Skeletal muscle tissue (tissue), 4 donors: Measurements from ENCODE around the gene CAMKMT. TPM values are rescaled to one million over a fixed set of nuclear protein-coding genes. Genes with fewer than 3 reads are reported as not detected.

Experiments used
- H3K27ac ChIP-seq: one replicate; pipeline ENCODE4 v1.7.0; 2013; ENCODE audit warnings: mild to moderate bottlenecking, low read depth, low read length, inconsistent platforms
- H3K27me3 ChIP-seq, 3 donors: one replicate each; pipeline ENCODE4 v1.7.0; 2013; ENCODE audit warnings: low read length in 3 of 3; ENCODE audit not compliant: control insufficient read depth in 3 of 3, insufficient read depth in 3 of 3
- H3K36me3 ChIP-seq, 3 donors: one replicate each; pipeline ENCODE4 v1.7.0; 2013; ENCODE audit warnings: low read length in 3 of 3; ENCODE audit not compliant: control insufficient read depth in 3 of 3, insufficient read depth in 3 of 3
- H3K4me1 ChIP-seq, 3 donors: one replicate each; pipeline ENCODE4 v1.7.0; 2013; ENCODE audit warnings: low read length in 3 of 3, mild to moderate bottlenecking in 3 of 3; ENCODE audit not compliant: control insufficient read depth in 3 of 3, insufficient read depth in 3 of 3
- H3K4me3 ChIP-seq, 3 donors: one replicate each; pipeline ENCODE4 v1.7.0; 2013; ENCODE audit warnings: low read length in 3 of 3
- H3K9ac ChIP-seq, 3 donors: one replicate each; pipeline ENCODE4 v1.7.0; 2013; ENCODE audit warnings: low read length in 3 of 3, mild to moderate bottlenecking in 3 of 3, moderate library complexity in 2 of 3, low read depth in 1 of 3
- H3K9me3 ChIP-seq, 3 donors: one replicate each; pipeline ENCODE4 v1.7.0; 2013; ENCODE audit warnings: low read length in 3 of 3; ENCODE audit not compliant: control insufficient read depth in 3 of 3
- total RNA-seq: library from RNA; depleted of rRNA; stranded (reverse); fragments of >200 nt; gene quantifications from one replicate; pipeline ENCODE4 v1.2.3, GENCODE V29; 2014
- donor health status: Osteomylitis.

Gene CAMKMT
- total RNA-seq, 1 donor from 2014 or later: 5.2 TPM

DNA sequence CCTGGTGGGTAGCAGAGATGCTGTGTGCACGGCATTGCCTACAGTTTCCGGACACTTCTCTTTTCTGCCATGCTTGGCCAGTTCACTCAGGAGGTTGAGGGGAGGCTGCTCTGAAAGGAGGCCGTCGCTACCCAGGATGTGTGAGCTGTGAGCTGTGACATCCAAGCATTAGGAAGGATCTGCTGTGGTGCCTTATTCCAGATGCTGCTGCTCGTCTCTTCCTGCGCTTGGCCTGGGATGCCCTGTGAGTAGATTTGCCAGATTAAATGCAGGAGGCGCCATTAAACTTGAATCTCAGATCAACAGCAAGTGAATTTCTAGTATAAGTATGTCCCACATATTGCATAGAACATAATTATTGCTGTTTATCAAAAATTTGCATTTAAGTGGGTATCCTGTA is 455.5 kb downstream of the CAMKMT start:
- H3K9ac ChIP-seq: no peak overlapping the region
- no peaks in the 10 kb centered on the region for H3K4me1 ChIP-seq
- H3K27ac ChIP-seq: no peak overlapping the region
- H3K4me3 ChIP-seq: no peak overlapping the region
- peaks cover 7 to 23% (median 8%) of the 10 kb centered on the region in 3 donors for H3K27me3 ChIP-seq
- H3K36me3 ChIP-seq: no peaks in the 10 kb centered on the region
- no peaks in the 10 kb centered on the region for H3K9me3 ChIP-seq

DNA sequence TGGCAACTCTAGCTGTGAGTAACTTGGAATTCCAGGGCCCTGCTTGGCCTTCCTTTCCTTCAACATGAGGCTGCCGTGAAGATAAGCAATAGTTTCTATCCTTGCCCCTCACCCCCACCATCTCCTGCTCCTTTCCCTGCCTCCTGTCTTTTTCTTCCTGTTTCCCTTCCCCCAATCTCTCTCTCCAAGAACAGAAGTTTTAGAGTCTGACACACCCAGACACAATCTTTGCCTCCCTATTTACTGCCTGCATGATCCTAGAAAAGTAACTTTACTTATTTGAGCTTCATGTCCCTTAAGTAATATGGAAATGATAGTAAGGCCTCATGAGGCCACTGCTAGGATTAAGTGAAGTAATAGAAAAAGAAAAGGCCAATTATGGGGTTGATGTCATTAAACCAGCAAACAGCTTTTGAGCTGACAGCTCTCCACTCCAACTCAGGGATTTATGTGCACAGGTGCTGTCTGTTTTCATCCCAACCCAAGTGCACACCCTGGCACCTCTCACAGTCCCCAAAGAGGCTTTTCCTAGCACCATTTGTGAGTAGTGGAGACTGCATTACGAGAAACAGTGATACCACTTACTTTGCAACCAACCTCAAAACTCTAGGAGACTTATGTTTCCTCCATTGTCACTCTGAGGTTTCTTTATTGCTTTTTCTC is 456.1 kb downstream of the CAMKMT start:
- Histone ChIP-seq H3K9me3 (no peaks in the 10 kb centered on the region), H3K27me3 (peaks cover 5 to 18% (median 7%) of the 10 kb centered on the region in 3 donors)

DNA sequence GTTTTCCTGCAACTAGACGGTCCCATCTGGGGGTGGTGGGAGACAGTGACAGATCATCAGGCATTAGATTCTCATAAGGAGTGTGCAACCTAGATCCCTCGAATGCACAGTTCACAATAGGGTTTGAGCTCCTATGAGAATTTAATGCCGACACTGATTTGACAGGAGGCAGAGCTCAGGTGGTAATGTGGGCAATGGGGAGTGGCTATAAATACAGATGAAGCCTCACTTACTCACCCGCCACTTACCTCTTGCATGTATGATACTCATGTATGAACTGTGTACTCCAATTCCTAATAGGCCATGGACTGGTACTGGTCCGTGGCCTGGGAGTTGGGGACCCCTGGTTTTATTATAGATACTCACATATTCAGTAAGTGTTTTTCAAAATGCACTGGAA is 457.3 kb downstream of the CAMKMT start:
- Histone ChIP-seq H3K36me3 (no peaks in the 10 kb centered on the region), H3K9ac (no peak overlapping the region), H3K27me3 (peaks cover 0 to 10% (median under 1%) of the 10 kb centered on the region in 3 donors), H3K27ac (no peak overlapping the region), H3K4me3 (no peak overlapping the region), H3K4me1 (no peaks in the 10 kb centered on the region), H3K9me3 (no peaks in the 10 kb centered on the region)

More for the DNA sequence above, 456.1 kb downstream of the CAMKMT start:
- H3K27ac ChIP-seq: no peak overlapping the region
- H3K4me1 ChIP-seq: no peaks in the 10 kb centered on the region
- no peak overlapping the region for H3K4me3 ChIP-seq
- no peaks in the 10 kb centered on the region for H3K36me3 ChIP-seq
- no peak overlapping the region for H3K9ac ChIP-seq

DNA sequence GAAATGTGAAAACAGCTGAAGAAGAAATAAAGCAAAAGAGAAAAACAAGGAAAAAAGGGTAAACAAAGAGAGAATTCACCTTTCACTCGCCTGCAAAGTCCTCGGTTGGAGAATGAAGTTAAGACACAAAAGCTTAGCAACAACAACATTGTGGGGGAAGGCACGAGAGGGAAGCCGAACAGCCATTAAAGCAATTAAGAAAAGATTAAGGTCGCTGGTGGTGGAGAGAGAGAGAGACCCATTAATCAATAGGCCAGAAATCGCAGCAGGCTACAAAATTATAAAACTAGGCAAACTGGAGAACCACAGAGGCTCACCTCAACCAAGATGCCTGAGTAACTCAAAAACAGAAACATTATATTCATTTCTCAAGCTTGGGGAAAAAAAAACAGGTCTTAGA is 459.8 kb downstream of the CAMKMT start:
- Histone ChIP-seq H3K36me3 (no peaks in the 10 kb centered on the region), H3K9me3 (no peaks in the 10 kb centered on the region), H3K27me3 (peaks cover 0 to 12% (median 0%) of the 10 kb centered on the region in 3 donors), H3K9ac (no peak overlapping the region), H3K27ac (no peak overlapping the region), H3K4me3 (no peak overlapping the region), H3K4me1 (no peaks in the 10 kb centered on the region)

DNA sequence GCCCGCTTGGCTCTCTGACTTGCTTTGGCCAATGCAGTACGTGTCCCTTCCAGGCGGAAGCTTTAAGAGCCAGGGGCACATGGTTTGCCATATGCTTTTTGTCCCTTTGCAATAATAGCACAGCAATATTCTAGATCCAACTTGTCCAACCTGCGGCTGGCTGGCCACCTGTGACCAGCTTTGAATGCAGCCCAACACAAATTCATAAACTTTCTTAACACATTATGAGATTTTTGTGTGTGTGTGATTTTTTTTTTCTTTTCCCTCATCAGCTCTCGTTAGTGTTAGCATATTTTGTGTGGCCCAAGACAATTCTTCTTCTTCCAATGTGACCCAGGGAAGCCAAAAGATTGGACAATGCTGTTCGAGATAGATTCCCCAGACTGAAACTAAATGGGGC is 460.4 kb downstream of the CAMKMT start:
- Histone ChIP-seq H3K4me3 (no peak overlapping the region), H3K36me3 (no peaks in the 10 kb centered on the region), H3K27me3 (peaks cover 0 to 12% (median 0%) of the 10 kb centered on the region in 3 donors)

More for the DNA sequence above, 460.4 kb downstream of the CAMKMT start:
- H3K9me3 ChIP-seq: no peaks in the 10 kb centered on the region
- no peak overlapping the region for H3K27ac ChIP-seq
- no peak overlapping the region for H3K9ac ChIP-seq
- no peaks in the 10 kb centered on the region for H3K4me1 ChIP-seq

Other genes starting within 250 kb of the CAMKMT start
- 27.1 TPM for gene PPM1B, start 193.1 kb upstream of the CAMKMT start, total RNA-seq
- not detected for gene SLC3A1, start 86.5 kb upstream of the CAMKMT start, total RNA-seq
- gene PREPL, start 453 bp upstream of the CAMKMT start, total RNA-seq: 73.6 TPM